Stimulated activated CD4-positive, alpha-beta T cell treated with anti-CD3 and anti-CD28 coated beads, Interleukin-15, amount 100 ng/mL, for 48 hours (primary cell): ENCODE data around the gene MPRIP.

Experiments used
- DNase-seq, 2 donors: peaks; one replicate each; pipeline ENCODE4 v3.0.0-alpha.2; 2020; ENCODE audit warnings: low read depth in 2 of 2

The MPRIP gene

GRCh38 chr17:17236295-17237025 lies 194.2 kb downstream of the MPRIP start:
- DNase-seq: no peak

DNA sequence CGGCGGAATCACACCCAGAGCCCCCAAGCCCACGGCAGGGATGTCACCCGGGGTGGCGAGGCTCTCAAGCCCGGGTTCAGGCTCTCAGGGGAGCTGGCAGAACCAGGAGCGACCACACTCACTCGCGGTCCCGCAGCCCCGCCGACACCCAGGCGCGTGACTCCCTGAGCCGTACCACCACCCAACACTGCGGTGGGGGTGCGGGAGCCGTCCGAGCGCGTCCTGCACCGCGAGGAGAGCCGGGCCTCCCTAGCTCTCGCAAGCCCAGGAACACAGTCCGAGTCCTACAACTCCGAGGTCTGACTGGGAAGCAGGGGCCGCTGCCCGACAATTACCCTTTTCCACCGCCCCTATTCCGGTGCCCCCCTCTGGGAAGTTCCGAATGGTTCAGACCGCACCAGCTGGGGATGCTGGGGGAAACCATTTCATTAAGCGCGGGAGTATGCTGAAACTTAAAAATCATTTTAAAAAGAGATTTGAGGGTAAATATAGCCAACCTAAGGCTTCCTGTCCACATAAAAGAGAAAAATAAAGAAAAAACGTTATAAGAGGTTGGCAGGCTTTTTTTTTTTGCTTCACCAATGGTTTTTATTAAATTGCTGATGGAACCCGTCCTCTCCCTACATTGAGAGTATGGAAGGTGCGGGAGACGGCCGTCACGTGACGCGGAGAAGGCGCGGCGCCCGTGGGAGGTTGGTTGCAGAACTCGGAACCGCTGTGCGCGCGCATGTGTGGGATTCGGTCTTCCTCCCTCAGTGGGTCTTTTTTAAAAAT lies 195.0 kb downstream of the MPRIP start, which contains the start of gene FLCN:
FLCN (minus strand) TSS at position 143 of the 774 bp plus-strand sequence. CDS start 9,031 bp downstream, outside the sequence.
- peak; percentile 79 to 85 for DNase-seq

DNA sequence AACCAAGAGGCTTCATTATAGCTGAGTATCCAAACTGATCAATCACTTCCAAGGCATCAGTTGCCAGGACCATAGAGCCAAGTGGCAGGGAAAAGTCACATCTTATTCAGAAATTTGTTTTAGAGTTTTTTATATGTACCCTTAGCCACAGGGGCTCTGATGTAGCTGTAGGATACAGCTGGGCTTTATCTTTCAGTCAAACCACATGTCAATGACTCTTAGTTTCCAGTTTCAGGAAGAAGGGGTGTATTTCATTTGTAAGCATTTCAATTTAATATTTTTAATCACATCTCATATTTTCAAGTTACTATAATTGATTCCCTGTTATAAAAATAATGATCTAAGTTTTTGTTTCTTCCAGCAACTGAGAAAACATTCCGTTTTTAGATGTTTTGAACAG lies 197.6 kb downstream of the MPRIP start:
- DNase-seq: no peak

DNA sequence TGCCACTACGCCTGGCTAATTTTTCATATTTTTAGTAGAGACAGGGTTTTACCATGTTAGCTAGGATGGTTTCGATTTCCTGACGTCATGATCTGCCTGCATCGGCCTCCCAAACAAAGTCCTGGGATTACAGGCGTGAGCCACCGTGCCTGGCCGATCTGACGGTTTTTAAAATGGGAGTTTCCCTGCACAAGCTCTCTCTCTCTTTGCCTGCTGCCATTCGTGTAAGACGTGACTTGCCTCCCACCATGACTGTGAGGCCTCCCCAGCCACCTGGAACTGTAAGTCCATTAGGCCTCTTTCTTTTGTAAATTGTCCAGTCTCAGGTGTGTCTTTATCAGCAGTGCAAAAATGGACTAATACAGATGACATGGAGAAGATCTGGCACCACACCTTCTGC lies 199.4 kb downstream of the MPRIP start:
- no peak for DNase-seq

GRCh38 chr17:17242246-17242645 lies 200.0 kb downstream of the MPRIP start:
- DNase-seq: no peak
